Putamen (tissue), 1 donor: Measurements from ENCODE around the gene NR5A1.
A peak's percentile ranks its signal among the peaks of the same experiment; 100 is the strongest.

ENCODE experiments used
- DNase-seq: peaks from one replicate; pipeline ENCODE4 v3.0.0-alpha.2; 2016; ENCODE audit warnings: low spot score

The NR5A1 gene

DNA sequence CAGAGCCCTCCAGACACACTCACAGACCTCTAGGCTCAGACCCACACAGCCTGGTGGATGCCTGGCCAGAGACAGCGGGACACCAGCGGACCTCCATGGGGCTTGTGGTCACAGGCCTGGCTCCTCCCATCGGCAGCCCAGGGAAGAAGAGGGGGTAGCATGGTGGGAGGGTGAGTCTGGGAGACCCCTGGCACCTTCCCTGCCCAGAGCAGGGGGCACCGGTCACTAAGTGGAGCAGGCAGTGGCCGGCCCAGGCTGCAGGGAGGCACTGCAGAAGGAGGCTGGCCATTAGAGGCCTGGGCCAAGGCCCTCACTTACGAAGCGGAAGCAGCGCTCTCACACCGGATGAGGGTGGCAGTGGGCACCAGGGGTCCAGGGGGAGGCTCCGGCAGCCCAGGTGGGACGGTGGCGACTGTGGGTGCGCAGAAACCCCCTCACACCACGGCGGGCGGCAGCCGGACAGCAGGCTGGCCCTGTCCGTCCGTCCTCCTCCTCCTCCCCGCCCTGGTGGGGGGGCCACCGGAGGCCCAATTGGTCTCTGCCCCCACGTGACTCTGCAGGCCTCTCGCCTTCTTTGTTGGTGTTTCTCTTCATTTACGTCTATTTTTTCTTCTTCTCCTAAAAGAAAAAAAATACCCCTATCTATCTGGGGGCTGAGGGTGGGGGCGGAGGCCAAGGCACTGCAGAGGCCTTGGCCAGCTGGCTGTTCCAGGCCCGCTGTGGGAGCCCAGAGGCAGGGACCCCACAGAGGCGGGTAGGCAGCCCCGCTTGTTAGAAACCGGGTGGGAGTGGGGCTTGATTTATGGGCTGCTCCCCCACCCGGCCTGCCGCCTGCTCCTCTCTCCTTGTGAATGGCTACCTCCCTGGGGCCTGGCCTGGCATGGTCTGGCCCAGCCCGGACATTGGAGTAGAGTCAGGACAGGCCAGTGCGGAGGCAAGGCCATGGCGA, at the start of gene NR5A1:
TSS of gene NR5A1 (minus strand) at position 469 of the 949 bp plus-strand sequence. CDS start 4,004 bp downstream, outside the sequence.
- DNase-seq = no peak

GRCh38 chr9:124555043-124555442, 47.8 kb upstream of the NR5A1 start:
- no peak for DNase-seq

DNA sequence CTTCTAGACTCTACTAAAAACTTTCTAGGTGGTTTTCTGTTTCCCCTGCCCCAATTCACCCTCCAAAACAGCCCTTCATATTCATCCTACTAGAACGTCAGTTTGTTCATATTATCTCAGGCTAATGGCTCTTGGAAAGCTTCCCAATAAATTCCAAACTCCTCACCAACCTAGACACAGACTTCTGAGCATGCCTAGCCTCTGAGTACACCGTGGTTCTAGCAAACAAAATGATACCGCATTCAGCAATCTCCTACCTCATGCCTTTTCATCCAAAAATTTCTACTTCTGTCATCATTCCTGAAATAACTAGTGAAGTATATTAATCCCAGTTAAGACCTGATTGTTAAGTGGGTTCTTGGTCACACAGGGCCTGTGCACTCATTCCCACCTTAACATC, 46.5 kb upstream of the NR5A1 start:
- no peak for DNase-seq

GRCh38 chr9:124552273-124552605, 45.0 kb upstream of the NR5A1 start:
- no peak for DNase-seq

GRCh38 chr9:124551472-124552272, 44.5 kb upstream of the NR5A1 start:
- peak; percentile 22 for DNase-seq

- no peak for DNase-seq
These were observed 42.9 kb upstream of the NR5A1 start for GRCh38 chr9:124550072-124550471.

- DNase-seq = no peak
These were observed 41.8 kb upstream of the NR5A1 start for GRCh38 chr9:124549016-124549415.

DNA sequence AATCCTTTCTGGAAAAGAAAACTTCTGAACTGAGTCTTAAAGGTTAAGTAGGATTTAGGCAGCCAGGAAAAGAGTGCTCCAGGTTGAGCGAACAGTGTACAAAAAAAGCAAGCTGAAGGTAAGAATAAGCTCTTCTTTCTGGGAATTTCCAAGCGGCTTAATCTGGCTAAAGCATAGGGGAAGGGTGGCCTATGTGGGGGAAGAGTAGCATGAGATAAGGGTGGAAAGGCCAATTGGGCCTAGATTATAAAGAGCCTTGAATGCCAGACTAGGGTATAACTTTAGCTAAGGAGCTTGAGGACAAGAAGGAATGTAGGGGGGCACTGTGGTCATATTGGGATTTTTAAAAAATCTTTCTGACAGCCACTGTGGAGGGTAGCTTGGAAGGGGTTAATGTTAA, 37.3 kb upstream of the NR5A1 start:
- no peak for DNase-seq

GRCh38 chr9:124541824-124542223, 34.6 kb upstream of the NR5A1 start:
- DNase-seq = no peak

GRCh38 chr9:124537926-124538325, 30.7 kb upstream of the NR5A1 start:
- no peak for DNase-seq

GRCh38 chr9:124535846-124536245, 28.6 kb upstream of the NR5A1 start:
- DNase-seq = no peak

- DNase-seq = no peak
These were observed 25.7 kb upstream of the NR5A1 start for GRCh38 chr9:124532897-124533296.

DNA sequence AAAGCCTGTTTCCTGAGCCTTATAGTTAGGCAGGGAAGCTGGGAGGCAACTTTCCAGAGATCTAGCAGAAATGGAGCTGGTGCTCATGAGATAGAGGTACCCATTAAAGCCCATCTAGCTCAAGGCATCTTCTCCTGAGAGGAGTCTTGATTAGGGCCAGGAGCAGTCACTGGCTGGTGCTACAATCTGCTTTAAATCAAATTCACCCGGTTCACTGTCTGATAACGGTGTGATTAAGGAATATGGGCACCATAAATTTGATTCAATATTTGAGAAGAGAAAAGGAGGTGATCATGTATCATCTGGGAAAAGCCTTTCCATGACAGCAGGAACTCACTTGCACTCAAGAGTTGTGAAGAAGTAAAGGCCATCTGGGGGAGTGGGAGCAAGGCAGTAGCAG, 23.9 kb upstream of the NR5A1 start:
- DNase-seq = no peak

DNA sequence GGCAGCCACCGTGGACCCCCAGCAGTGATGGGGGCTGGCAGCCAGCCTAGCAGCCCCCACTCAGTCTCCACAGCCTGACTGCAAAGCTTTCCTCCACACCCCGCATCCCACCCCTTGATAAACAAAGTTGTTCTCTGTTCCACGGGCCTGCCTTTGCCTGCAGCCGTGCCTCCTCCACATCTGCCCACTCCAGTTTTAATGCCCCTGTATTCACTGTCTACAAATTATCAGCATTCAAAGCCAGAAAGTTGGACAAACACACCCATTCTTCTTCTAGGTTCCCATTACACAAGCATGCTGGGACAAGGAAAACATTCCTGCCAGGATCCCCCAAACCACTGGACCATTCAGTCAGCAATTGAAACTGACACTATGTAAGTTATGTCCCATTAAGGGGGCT, 23.0 kb upstream of the NR5A1 start:
- no peak for DNase-seq

- no peak for DNase-seq
These were observed 20.6 kb upstream of the NR5A1 start for GRCh38 chr9:124527781-124528180.

DNA sequence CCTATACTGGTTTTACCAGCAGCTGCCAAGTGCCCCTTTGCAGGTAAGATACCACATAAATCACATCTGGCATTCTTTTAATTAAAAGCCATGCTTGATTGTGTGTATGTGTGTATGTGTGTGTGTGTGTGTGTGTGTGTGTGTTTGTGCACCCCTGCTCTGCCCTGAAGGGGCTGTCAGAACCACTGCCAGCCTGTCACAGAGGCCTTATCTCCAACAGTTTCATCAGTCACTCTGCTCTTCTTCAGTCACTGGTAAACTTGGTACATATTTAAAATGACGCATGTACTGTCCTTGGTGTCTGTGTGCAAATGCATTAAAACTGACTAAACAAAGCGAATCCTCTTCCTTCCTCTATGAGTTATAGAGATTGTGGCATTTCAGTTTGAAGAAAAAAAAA, 19.0 kb upstream of the NR5A1 start:
- no peak for DNase-seq

- no peak for DNase-seq
These were observed 15.2 kb upstream of the NR5A1 start for GRCh38 chr9:124522121-124523098.

- DNase-seq = no peak
These were observed 13.9 kb upstream of the NR5A1 start for GRCh38 chr9:124521142-124521541.

GRCh38 chr9:124520206-124520596, 13.0 kb upstream of the NR5A1 start:
- DNase-seq = peak; percentile 55

DNA sequence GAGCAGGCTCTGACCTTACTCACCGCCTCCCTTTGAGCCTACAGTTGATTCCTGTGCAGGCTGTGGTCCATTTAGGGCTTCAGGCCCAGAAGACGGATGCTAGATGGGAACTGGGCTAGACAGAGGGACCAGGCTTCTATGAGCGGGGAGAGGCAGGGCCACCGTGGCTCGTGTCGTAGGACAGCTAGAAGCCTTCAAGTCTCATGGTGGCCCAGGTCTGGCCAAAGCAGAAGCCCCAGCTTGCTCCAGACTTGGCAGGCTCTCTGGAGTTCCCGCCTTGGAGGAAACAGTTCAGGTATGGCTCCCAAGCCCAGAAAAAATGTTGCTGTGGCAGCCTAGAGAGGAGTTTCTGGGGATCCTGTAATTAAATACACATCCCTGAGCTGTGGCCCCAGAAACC, 10.9 kb upstream of the NR5A1 start:
- no peak for DNase-seq

DNA sequence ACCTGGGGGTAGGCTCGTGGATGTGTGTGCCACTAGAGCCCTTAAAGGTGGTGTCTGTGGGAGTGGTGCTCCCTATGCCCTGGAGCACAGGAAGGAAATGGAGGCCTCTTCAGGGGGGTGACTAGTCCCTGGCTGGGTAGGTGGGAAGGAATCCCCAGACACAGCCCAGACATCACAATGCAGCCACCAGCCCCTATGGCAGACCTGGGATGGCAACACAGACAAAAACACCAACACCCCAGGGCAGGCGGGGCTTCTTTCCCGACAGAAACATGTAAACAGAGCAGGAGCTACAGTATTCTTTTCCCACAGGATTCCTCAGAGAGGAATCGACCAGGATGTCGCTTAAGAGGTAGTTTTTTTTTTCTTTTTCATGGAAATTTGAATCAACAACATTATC, 10.4 kb upstream of the NR5A1 start:
- DNase-seq = no peak

DNA sequence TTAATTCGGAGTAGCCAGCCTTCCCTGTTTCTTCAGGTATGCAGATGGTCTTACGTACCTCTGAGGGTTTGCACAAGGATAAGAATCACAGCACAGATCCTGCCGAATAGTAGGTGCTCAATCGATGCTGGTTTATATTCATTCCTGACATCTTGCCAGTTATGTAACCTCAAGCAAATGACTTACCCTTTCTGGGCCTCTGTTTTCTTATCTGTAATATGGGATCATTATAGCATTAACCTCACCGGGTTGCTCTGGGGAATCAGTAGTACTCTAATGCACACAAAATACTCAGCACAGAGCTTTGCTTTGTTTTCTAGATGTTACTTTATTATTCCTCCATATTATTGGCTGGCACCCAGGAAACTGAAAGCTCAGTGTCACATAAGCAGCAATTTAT, 7.7 kb upstream of the NR5A1 start:
- no peak for DNase-seq
